Neural progenitor cell (in vitro differentiated cells): Measurements from ENCODE around the gene TAPBPL. TPM values are rescaled to one million over a fixed set of nuclear protein-coding genes. Genes with fewer than 3 reads are reported as not detected.
"Not testable (repeated sequence)": the region's sequence is repeated elsewhere in the genome, so short reads cannot be mapped to it uniquely, and the experiment has no call there.

Experiments
- DNase-seq: peaks from one replicate; pipeline ENCODE4 v3.0.0-alpha.2; 2016; ENCODE audit warnings: low spot score
- H2AFZ ChIP-seq: fragments of 200-600 bp; sonication (generic); replicated peaks from 2 replicates; pipeline ENCODE4 v1.6.1; 2016; ENCODE audit warnings: antibody characterized with exemption
- H3F3A ChIP-seq: fragments of 200-600 bp; sonication (generic); 2 replicates; pipeline ENCODE4 v1.6.1; 2016; ENCODE audit warnings: antibody characterized with exemption, low read depth
- H3K27ac ChIP-seq: fragments of 200-600 bp; sonication (generic); 2 replicates; pipeline ENCODE4 v1.5.1; 2016; ENCODE audit warnings: mild to moderate bottlenecking
- H3K27me3 ChIP-seq: fragments of 200-600 bp; sonication (generic); 2 replicates; pipeline ENCODE4 v1.6.1; 2016; ENCODE audit warnings: mild to moderate bottlenecking, moderate library complexity
- H3K36me3 ChIP-seq: fragments of 200-600 bp; sonication (generic); 2 replicates; pipeline ENCODE4 v1.5.1; 2016
- H3K4me1 ChIP-seq: fragments of 200-600 bp; sonication (generic); 2 replicates; pipeline ENCODE4 v1.6.1; 2016; ENCODE audit warnings: mixed run types
- H3K4me2 ChIP-seq: fragments of 200-600 bp; sonication (generic); 2 replicates; pipeline ENCODE4 v1.6.1; 2016
- H3K4me3 ChIP-seq: fragments of 200-600 bp; sonication (generic); 2 replicates; pipeline ENCODE4 v1.5.1; 2016
- H3K79me2 ChIP-seq: fragments of 200-600 bp; sonication (generic); 2 replicates; pipeline ENCODE4 v1.6.1; 2016; ENCODE audit warnings: low read depth
- H3K9ac ChIP-seq: fragments of 200-600 bp; sonication (generic); 2 replicates; pipeline ENCODE4 v1.6.1; 2016
- H3K9me3 ChIP-seq: fragments of 200-600 bp; sonication (generic); 2 replicates; pipeline ENCODE4 v1.5.1; 2016; ENCODE audit warnings: low read depth
- H4K20me1 ChIP-seq: fragments of 200-600 bp; sonication (generic); 2 replicates; pipeline ENCODE4 v1.6.1; 2016; ENCODE audit warnings: low read depth
- H3K27ac Mint-ChIP-seq: 3 replicates; pipeline ENCODE4 v1.8.0; 2021; ENCODE audit warnings: mixed read lengths
- H3K27me3 Mint-ChIP-seq: 2 replicates; pipeline ENCODE4 v1.8.0; 2022; ENCODE audit warnings: low read depth, mild to moderate bottlenecking, inconsistent platforms, moderate library complexity, mixed read lengths; ENCODE audit not compliant: insufficient read depth
- H3K36me3 Mint-ChIP-seq: 3 replicates; pipeline ENCODE4 v1.8.0; 2021; ENCODE audit warnings: mixed read lengths
- H3K4me1 Mint-ChIP-seq: 3 replicates; pipeline ENCODE4 v1.8.0; 2021; ENCODE audit warnings: mixed read lengths
- H3K4me3 Mint-ChIP-seq: 3 replicates; pipeline ENCODE4 v1.8.0; 2021; ENCODE audit warnings: mild to moderate bottlenecking, moderate library complexity, mixed read lengths
- H3K9me3 Mint-ChIP-seq: 3 replicates; pipeline ENCODE4 v1.8.0; 2020; ENCODE audit warnings: mixed read lengths
- CTCF ChIP-seq: fragments of 200-600 bp; sonication (generic); IDR thresholded peaks from 2 replicates; pipeline ENCODE4 v1.5.1; 2017; ENCODE audit warnings: antibody characterized with exemption, mild to moderate bottlenecking
- EZH2 ChIP-seq: fragments of 200-600 bp; sonication (generic); IDR thresholded peaks from 2 replicates; pipeline ENCODE4 v1.6.1; 2017; ENCODE audit warnings: antibody characterized with exemption, mild to moderate bottlenecking, moderate library complexity
- EZH2phosphoT487 ChIP-seq: fragments of 200-600 bp; sonication (generic); IDR thresholded peaks from 2 replicates; pipeline ENCODE4 v1.6.1; 2017; ENCODE audit warnings: antibody characterized with exemption
- total RNA-seq: library from RNA; depleted of rRNA; stranded (reverse); fragments of >200 nt; gene quantifications from 2 replicates; pipeline ENCODE4 v1.2.3, GENCODE V29; 2015; ENCODE audit warnings: low replicate concordance

The TAPBPL gene
- total RNA-seq, 1 donor from 2014 or later: not detected

GRCh38 chr12:6494258-6494743 is 42.5 kb downstream of the TAPBPL start:
- H3K4me2 ChIP-seq: peak overlapping the region; percentile 74
- Mint-ChIP-seq H3K9me3 (no peaks in the 10 kb centered on the region), H3K27ac (peak overlapping the region; percentile 89), H3K4me3 (peak overlapping the region; percentile 97), H3K27me3 (no peaks in the 10 kb centered on the region), H3K4me1 (peaks cover 28% of the 10 kb centered on the region), H3K36me3 (peaks cover 19% of the 10 kb centered on the region)
- peaks cover 70% of the 10 kb centered on the region for H3K79me2 ChIP-seq
- no peak for TF ChIP-seq CTCF
- TF ChIP-seq EZH2: no peak
- TF ChIP-seq EZH2phosphoT487: no peak
- H3K27ac ChIP-seq: peak overlapping the region; percentile 76
- H3K36me3 ChIP-seq: peaks cover 22% of the 10 kb centered on the region
- peak overlapping the region; percentile 86 for H3K4me3 ChIP-seq
- DNase-seq: no peak
- peak overlapping the region; percentile 26 for H2AFZ ChIP-seq
- H3F3A ChIP-seq: peaks cover 32% of the 10 kb centered on the region
- peaks cover 24% of the 10 kb centered on the region for H4K20me1 ChIP-seq
- H3K27me3 ChIP-seq: no peaks in the 10 kb centered on the region
- H3K9me3 ChIP-seq: no peaks in the 10 kb centered on the region
- peaks cover 23% of the 10 kb centered on the region for H3K4me1 ChIP-seq
- H3K9ac ChIP-seq: peak overlapping the region; percentile 18

DNA sequence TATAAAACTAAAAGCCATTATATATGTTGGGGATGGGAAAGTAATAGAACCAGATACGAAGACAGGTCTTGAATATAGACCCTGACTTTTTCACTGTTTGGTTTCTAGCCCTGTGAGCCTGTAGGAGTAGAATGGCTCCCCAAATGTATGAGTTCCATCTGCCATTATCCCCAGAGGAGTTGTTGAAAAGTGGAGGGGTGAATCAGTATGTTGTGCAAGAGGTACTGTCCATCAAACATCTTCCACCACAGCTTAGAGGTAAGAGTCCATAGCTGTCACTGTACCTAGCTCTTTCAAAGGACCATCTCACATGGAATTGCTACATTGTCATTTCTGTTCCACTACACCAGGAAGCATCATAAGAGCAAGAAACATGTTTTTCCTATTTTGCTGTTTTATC is 43.1 kb downstream of the TAPBPL start:
- peak overlapping the region; percentile 18 for H3K9ac ChIP-seq
- H4K20me1 ChIP-seq: peaks cover 24% of the 10 kb centered on the region
- peaks cover 76% of the 10 kb centered on the region for H3K79me2 ChIP-seq
- DNase-seq: no peak
- H3K4me3 ChIP-seq: peak overlapping the region; percentile 86
- no peak overlapping the region for H3K27ac Mint-ChIP-seq
- H3K4me1 ChIP-seq: peaks cover 23% of the 10 kb centered on the region
- TF ChIP-seq EZH2phosphoT487 (no peak), CTCF (no peak), EZH2 (no peak)
- H2AFZ ChIP-seq: no peak overlapping the region
- H3K36me3 ChIP-seq: peaks cover 22% of the 10 kb centered on the region
- no peaks in the 10 kb centered on the region for H3K9me3 ChIP-seq
- peaks cover 20% of the 10 kb centered on the region for H3K36me3 Mint-ChIP-seq
- H3K9me3 Mint-ChIP-seq: no peaks in the 10 kb centered on the region
- no peaks in the 10 kb centered on the region for H3K27me3 Mint-ChIP-seq
- peaks cover 26% of the 10 kb centered on the region for H3F3A ChIP-seq
- H3K27me3 ChIP-seq: no peaks in the 10 kb centered on the region
- peak overlapping the region; percentile 97 for H3K4me3 Mint-ChIP-seq
- H3K4me1 Mint-ChIP-seq: peaks cover 28% of the 10 kb centered on the region
- no peak overlapping the region for H3K27ac ChIP-seq
- H3K4me2 ChIP-seq: peak overlapping the region; percentile 74

- H3K9me3 Mint-ChIP-seq, H3K4me3 ChIP-seq, H3K27ac ChIP-seq, H3K9ac ChIP-seq, DNase-seq, H3K27me3 ChIP-seq, H3K27me3 Mint-ChIP-seq, H2AFZ ChIP-seq, H3K9me3 ChIP-seq: not testable (repeated sequence)
- Histone ChIP-seq H3K4me1 (peaks cover 20% of the 10 kb centered on the region), H4K20me1 (peaks cover 35% of the 10 kb centered on the region), H3K4me2 (peak overlapping the region; percentile 25), H3K36me3 (peaks cover 20% of the 10 kb centered on the region), H3K79me2 (peaks cover 91% of the 10 kb centered on the region), H3F3A (peaks cover 21% of the 10 kb centered on the region)
- Mint-ChIP-seq H3K36me3 (peaks cover 20% of the 10 kb centered on the region), H3K27ac (peak overlapping the region; percentile 83), H3K4me3 (peak overlapping the region; percentile 71), H3K4me1 (peaks cover 22% of the 10 kb centered on the region)
Observed at GRCh38 chr12:6497291-6497690, 45.4 kb downstream of the TAPBPL start.

- H3K4me1 Mint-ChIP-seq: peaks cover 13% of the 10 kb centered on the region
- Histone ChIP-seq H3K79me2 (peaks cover 99% of the 10 kb centered on the region), H2AFZ (no peak overlapping the region), H3K27me3 (no peaks in the 10 kb centered on the region), H3K9ac (no peak overlapping the region), H3K4me2 (no peak overlapping the region), H3K9me3 (no peaks in the 10 kb centered on the region), H3K4me1 (peaks cover 9% of the 10 kb centered on the region), H3K36me3 (peaks cover 17% of the 10 kb centered on the region), H3K27ac (no peak overlapping the region), H3F3A (peaks cover 13% of the 10 kb centered on the region), H3K4me3 (no peak overlapping the region), H4K20me1 (peaks cover 23% of the 10 kb centered on the region)
- H3K4me3 Mint-ChIP-seq: no peak overlapping the region
- no peak overlapping the region for H3K27ac Mint-ChIP-seq
- peaks cover 22% of the 10 kb centered on the region for H3K36me3 Mint-ChIP-seq
- no peak for DNase-seq
- no peak for TF ChIP-seq CTCF
- no peak for TF ChIP-seq EZH2phosphoT487
- no peak for TF ChIP-seq EZH2
- H3K27me3 Mint-ChIP-seq: no peaks in the 10 kb centered on the region
- no peaks in the 10 kb centered on the region for H3K9me3 Mint-ChIP-seq
Observed at GRCh38 chr12:6500466-6500865, 48.6 kb downstream of the TAPBPL start.
